ENCODE measurements around the gene SLC17A2.

GRCh38 chr6:25896252-25896651, 34.2 kb downstream of the SLC17A2 start:
- TF ChIP-seq YY1 (IDR thresholded peaks at IDR 0.05; ENCODE audit: low read depth) (no peak), FOXM1 (IDR thresholded peaks at IDR 0.05; ENCODE audit: borderline replicate concordance, low read depth) (no peak), REST (IDR thresholded peaks at IDR 0.05; ENCODE audit: low read depth) (no peak), EP300 (IDR thresholded peaks at IDR 0.05; ENCODE audit: borderline replicate concordance) (no peak), TCF12 (IDR thresholded peaks at IDR 0.05; ENCODE audit: low read depth) (no peak), MAX (IDR thresholded peaks at IDR 0.05) (no peak), ZBTB7A (IDR thresholded peaks at IDR 0.05; ENCODE audit: low read depth) (no peak), CREB1 (IDR thresholded peaks at IDR 0.05; ENCODE audit: low read depth) (no peak), RAD21 (IDR thresholded peaks at IDR 0.05; ENCODE audit: low read depth) (no peak), TAF1 (IDR thresholded peaks at IDR 0.05; ENCODE audit: low read depth) (no peak), CEBPB (IDR thresholded peaks at IDR 0.05) (no peak)
